Tibial nerve (tissue), 4 donors: ENCODE data around the gene IGF1R.

Experiments used
- EP300 ChIP-seq, 2 donors: sonication (generic); formaldehyde crosslinking; IDR thresholded peaks; one replicate each; pipeline ENCODE4 v1.6.1; 2017; ENCODE audit warnings: antibody characterized with exemption in 2 of 2, mild to moderate bottlenecking in 1 of 2
- TF ChIP-seq, protein P1 (sequence below), 5 experiments: fragments of 200-600 bp in 3 of 5; fragments of 450-650 bp in 2 of 5; sonication (generic) in 3 of 5; IDR thresholded peaks; one replicate each; pipeline ENCODE4 v1.5.1; 2016 to 2019; ENCODE audit warnings: antibody characterized with exemption in 5 of 5, mild to moderate bottlenecking in 3 of 5, moderate library complexity in 2 of 5

DNA sequence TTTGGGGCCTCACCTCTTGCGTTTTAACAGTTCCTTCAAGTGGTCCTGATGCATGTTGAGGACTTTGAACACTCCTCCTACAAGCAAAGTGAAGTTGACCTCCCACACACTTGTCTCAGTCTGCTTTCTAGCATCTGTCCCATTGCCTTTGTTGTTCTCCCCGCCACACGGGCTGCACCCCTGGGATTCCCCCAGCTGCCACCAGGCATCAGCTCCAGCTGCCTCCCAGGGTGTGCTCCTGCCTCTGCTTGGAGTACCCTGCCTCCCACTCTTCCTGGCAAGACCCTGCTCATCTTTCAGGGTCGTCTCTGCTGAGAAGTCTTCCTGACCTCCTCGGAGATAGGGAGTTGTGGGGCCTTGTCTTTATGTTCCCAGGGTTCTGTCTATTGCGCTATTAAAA lies 52.2 kb downstream of the IGF1R start:
- TF ChIP-seq EP300 (IDR thresholded peaks at IDR 0.05) = no peak
- TF ChIP-seq, protein P1, sequence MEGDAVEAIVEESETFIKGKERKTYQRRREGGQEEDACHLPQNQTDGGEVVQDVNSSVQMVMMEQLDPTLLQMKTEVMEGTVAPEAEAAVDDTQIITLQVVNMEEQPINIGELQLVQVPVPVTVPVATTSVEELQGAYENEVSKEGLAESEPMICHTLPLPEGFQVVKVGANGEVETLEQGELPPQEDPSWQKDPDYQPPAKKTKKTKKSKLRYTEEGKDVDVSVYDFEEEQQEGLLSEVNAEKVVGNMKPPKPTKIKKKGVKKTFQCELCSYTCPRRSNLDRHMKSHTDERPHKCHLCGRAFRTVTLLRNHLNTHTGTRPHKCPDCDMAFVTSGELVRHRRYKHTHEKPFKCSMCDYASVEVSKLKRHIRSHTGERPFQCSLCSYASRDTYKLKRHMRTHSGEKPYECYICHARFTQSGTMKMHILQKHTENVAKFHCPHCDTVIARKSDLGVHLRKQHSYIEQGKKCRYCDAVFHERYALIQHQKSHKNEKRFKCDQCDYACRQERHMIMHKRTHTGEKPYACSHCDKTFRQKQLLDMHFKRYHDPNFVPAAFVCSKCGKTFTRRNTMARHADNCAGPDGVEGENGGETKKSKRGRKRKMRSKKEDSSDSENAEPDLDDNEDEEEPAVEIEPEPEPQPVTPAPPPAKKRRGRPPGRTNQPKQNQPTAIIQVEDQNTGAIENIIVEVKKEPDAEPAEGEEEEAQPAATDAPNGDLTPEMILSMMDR (IDR thresholded peaks at IDR 0.05) = no peak
